ENCODE results near the gene DDRGK1.
"Not testable (repeated sequence)": the region's sequence is repeated elsewhere in the genome, so short reads cannot be mapped to it uniquely, and the experiment has no call there.

DDRGK1 gene

GRCh38 chr20:3210346-3210745 lies 5.9 kb upstream of the DDRGK1 start:
- DNase-seq = no peak

DNA sequence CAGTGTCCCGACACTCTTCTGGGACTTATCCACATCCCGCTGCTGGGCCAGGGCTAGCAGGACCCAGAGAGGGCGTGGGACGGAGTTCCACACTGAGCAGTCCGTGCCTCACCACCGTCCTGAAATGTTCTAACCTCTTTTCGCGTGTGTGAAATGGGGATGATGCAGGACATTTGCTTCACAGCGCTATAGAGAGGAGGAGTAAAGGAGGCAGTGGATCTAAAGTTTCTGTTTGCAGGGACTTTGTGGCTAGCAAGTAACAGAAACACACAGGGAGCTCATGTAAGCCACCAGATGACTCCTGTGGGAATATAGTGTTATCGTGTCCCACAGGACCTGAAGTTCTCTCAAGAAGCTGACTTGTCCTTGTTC lies 5.5 kb upstream of the DDRGK1 start:
- DNase-seq = no peak

DNA sequence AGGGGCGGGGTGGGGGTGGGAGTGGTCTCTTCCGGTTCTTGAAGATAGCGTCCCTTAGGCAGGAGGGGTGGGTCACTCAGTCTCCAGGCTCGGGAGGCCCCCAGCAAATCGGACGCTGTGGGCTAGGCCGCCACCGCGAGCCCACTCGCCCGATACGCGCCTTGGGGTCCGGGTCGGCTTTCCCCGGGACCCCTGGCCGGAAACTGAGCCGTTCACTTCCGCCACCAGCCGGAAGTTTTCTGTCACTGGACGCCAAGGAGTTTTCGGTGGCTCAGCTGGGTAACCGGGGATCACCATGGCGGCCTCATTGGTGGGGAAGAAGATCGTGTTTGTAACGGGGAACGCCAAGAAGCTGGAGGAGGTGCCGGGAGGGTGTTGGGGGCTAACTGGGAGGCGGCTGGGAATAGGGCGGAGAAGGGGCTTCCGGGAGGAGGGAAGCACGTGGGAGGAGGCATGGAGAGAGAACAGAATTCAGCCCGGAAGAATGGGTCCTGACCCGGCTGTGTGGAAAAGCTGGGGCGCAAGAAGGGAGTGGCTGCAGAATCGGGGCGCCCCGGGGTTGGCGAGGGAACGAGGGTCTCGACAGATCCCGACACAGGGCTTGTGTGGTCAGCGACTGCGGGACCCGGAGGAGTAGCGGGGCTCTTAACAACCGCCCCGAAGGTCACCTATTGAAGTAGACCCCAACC lies 4.9 kb upstream of the DDRGK1 start, which contains the start of gene ITPA:
ITPA (plus strand) TSS at position 242 of the 689 bp plus-strand sequence; CDS start at position 296, 54 bp downstream.
- DNase-seq = peak; percentile 21

DNA sequence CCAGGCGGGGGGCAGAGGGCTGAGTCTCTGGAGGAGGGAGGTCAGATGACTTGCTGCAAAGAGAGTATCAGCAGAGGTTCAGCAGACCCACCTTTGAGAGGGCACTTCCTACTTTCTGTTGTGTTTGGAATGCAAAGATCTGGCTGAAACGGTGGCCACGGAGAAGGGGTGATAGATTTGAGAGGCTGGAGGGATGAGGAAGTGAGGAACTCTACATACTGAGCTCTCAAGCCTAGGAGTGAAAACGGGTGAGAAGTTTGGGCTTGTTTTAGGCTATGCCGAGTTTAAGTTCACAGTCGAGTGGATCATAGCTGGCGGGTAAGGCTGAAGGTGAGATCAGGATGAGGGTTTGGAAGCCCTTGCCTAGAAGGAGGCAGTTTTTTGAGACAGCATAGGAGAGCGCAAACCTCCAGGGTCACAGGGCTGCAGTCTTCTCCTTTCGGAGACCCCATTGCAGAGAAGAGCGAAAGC lies 4.3 kb upstream of the DDRGK1 start:
- no peak for DNase-seq

- DNase-seq = peak; percentile 27
Measured at GRCh38 chr20:3203315-3204123, 963 bp downstream of the DDRGK1 start.

DNA sequence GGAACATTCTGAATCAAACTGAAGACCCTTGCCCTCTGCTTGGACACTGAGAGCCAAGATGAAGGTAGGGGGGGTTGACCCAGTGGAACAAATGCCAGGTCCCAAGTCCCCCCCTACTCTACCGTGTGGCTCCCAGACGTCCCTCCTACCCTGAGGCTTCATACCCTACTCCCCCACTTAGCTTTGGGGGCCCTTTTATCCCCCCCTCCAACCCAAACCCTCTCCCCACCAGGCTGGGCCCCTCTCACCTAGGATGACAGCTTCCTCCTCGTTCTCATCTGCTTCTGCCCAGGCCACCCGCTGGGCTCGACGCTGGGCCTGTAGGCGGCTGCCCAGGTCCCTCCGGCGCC lies 1.5 kb downstream of the DDRGK1 start:
- DNase-seq = no peak

GRCh38 chr20:3199976-3200755 lies 4.3 kb downstream of the DDRGK1 start:
- DNase-seq = no peak

DNA sequence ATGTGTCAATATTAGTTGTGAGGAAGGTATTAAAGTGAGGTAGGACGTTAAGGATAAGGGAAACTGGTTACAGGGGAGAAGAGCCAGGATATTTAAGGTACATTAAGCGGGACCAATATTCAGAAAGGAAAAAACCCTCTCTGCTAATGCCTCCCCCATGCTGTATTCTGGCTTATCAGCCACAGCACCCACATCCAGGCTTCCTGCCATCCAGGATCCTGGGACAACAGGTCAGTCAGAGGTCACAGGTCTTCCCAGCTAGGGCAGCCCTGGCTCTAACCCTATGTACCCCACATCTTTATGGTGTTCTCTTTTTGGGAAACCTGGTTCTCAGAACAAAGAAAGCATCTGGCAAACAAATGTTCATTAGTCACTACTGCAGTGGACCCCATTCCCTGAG lies 5.3 kb downstream of the DDRGK1 start:
- no peak for DNase-seq

- no peak for DNase-seq
Measured at GRCh38 chr20:3195590-3196237, 8.8 kb downstream of the DDRGK1 start.

DNA sequence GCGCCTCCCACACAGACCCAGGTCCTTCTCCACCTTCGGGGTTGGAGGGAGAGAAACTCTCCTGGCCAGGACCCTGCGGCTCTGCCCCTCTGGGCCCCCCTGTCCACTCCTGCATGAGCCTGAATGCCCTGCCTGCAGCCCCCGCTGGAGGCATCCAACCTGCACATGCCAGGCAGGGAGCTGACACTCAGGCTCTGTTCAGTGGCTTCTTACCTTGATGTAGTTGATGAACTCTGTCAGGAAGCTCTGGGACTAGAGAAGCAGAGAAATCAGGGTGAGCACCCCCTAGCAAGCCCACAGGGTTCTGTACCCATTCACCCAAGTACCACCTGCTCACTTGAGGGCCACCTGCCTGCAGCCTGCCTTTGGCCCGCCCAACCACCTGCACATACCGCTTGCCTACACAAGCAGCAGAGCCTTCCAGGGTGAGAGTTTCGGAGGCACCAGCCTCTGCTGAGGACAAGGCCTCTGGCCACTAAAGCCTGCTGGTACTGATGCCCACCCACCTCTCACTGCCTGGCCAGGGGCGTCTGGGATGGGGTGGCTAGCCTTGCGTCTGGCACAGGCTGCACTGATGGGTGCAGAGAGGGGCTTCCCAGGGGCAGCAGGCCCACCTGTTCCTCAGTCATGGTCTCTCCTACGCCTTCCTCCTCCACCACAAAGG lies 9.7 kb downstream of the DDRGK1 start:
- no peak for DNase-seq

- DNase-seq = no peak
Measured at GRCh38 chr20:3193806-3194616, 10.5 kb downstream of the DDRGK1 start.

DNA sequence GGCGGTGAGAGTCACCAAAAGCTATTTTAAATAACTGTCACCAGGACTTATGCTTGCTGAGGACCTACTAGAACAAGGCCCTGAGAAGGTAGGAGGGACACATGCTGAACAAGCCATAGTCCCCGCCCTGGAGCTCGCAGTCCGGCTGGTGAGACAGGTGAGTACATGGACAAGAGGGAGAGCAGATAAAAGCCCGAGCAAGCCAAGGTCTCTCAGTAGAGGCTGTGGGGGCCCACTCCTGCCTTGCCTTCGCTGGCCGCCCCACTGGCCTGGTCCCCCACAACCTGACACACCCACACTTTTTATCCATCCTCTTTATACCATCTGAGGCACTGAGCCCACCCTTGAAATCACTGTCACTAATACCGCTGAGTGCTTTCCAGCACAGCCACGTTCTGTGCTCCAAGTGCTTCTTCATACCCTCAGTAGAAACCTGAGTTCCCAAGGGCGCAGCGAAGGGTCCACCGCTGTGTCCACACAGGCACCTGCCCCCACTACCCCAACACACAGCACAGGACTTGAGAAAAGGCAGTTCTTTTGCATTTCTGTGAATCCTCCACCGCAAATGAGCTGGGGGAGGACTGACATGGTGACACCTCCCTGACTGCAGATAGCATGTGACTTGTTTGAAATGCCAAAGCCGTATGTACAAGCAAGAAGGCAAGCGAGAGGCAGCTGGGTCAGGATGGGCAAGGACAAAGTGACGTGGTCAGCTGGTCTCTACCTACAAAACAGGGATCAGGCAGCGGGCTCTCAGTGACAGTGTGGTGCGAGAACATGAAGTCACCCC lies 12.1 kb downstream of the DDRGK1 start:
- DNase-seq = no peak

DNA sequence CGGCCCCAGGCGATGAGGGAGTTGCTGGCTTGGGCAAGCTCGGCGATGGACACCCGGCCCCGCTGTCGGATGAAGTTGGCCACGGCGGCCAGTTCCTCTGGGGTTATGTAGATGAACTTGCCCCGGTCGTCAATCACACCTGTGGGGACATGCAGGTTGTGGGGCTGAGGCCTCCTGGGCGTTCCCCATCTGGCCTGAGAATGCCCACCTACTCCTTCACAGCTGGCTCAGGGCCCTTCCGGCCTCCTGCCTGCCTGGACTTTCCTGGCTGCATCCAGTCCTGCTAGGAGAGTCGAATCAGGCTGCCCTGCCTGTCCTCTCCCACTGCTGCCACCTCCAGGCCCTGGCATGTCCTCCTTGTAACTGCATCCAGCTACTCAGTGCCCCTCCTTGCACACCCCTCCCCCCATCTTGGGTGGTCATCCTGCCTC lies 13.8 kb downstream of the DDRGK1 start:
- DNase-seq = no peak

GRCh38 chr20:3189561-3190131 lies 14.8 kb downstream of the DDRGK1 start:
- DNase-seq = no peak

DNA sequence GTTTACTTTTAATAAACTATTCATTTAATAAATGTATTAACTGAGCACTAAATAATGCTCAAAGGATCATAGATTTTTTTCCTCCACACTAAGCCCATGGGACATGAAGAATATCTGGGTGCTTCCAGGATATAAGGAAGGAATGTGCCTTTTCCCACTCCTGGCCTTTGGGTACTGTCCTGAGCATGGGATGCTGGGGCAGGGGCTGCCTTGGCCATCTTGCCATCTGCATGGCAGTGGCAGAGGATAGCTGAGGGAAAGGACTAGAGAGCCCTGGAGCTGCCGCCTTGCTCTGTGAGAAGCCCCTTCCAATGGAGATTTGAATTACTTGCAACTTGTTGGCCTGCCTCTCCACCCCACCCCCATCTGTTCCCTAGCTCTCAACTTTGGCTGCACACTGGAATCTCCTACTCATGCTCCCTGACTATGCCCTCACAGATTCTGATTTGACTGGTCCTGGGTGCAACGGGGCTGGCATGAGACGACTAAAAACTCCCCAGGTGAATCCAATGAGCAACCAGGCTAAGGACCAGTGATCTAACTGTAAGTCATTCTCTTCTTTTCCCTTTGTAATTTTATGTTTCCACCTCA lies 15.6 kb downstream of the DDRGK1 start:
- DNase-seq = no peak

GRCh38 chr20:3187861-3188260 lies 16.6 kb downstream of the DDRGK1 start:
- DNase-seq = not testable (repeated sequence)

- no peak for DNase-seq
Measured at GRCh38 chr20:3183896-3184612, 20.4 kb downstream of the DDRGK1 start.

DNA sequence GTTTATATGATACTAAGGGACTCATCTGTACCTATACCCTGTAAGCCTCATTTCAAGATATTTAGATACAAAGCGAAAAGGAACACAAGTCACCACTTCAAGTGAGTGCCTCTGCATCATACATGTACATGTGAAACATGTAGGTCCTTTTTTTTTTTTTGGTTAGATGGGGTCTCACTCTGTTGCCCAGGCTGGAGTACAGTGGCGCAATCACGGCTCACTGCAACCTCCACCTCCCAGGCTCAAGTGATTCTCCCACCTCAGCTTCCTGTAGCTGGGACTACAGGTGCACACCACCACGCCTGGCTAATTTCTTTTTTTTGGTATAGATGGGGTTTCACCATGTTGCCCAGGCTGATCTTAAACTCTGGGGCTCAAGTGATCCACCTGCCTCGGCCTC lies 22.1 kb downstream of the DDRGK1 start:
- not testable (repeated sequence) for DNase-seq

GRCh38 chr20:3181270-3181669 lies 23.2 kb downstream of the DDRGK1 start:
- no peak for DNase-seq

Data from DMS79 (cell line).